Keratinocyte (primary cell): ENCODE data around the gene SRPK2. TPM values are rescaled to one million over a fixed set of nuclear protein-coding genes. Genes with fewer than 3 reads are reported as not detected.

Experiments
- DNase-seq: peaks from one replicate; pipeline ENCODE4 v3.0.0-alpha.2; 2011; ENCODE audit warnings: low read depth, missing footprints, low spot score
- FAIRE-seq: peaks from 2 replicates; lab custom pipeline; 2011; peaks lifted over from hg19 to GRCh38; lab: Jason Lieb, UNC
- H2AFZ ChIP-seq: 2 replicates; pipeline ENCODE4 v1.6.0; 2012; ENCODE audit warnings: low read length, control low read depth, inconsistent platforms; ENCODE audit not compliant: control insufficient read depth
- H3K27ac ChIP-seq: 2 replicates; pipeline ENCODE4 v1.5.1; 2011; ENCODE audit warnings: low read length; ENCODE audit not compliant: control insufficient read depth, insufficient read depth
- H3K27me3 ChIP-seq: 3 replicates; pipeline ENCODE4 v1.6.0; 2011; ENCODE audit warnings: low read length; ENCODE audit not compliant: control insufficient read depth, insufficient read depth; ENCODE audit errors: extremely low read depth
- H3K36me3 ChIP-seq, 2 experiments: 2 replicates in 1 of 2; 3 replicates in 1 of 2; pipeline ENCODE4 v1.5.1; 2011; ENCODE audit warnings: low read length in 2 of 2, mild to moderate bottlenecking in 1 of 2; ENCODE audit not compliant: control insufficient read depth in 2 of 2, insufficient read depth in 2 of 2; ENCODE audit errors: extremely low read depth in 1 of 2
- H3K4me1 ChIP-seq: 3 replicates; pipeline ENCODE4 v1.5.1; 2011; ENCODE audit warnings: low read length; ENCODE audit not compliant: control insufficient read depth, insufficient read depth; ENCODE audit errors: extremely low read depth
- H3K4me2 ChIP-seq: 3 replicates; pipeline ENCODE4 v1.6.0; 2011; ENCODE audit warnings: low read depth, low read length; ENCODE audit not compliant: control insufficient read depth, insufficient read depth; ENCODE audit errors: extremely low read depth
- H3K4me3 ChIP-seq, 3 experiments: fragments of 200-600 bp in 1 of 3; sonication (generic) in 1 of 3; 2 replicates in 2 of 3; 3 replicates in 1 of 3; pipeline ENCODE4 v1.5.1; 2011 to 2016; ENCODE audit warnings: low read length in 3 of 3, mild to moderate bottlenecking in 3 of 3, control low read depth in 2 of 3, inconsistent platforms in 1 of 3, low read depth in 1 of 3, mixed read lengths in 1 of 3, mixed run types in 1 of 3, moderate library complexity in 1 of 3; ENCODE audit not compliant: control insufficient read depth in 2 of 3, insufficient read depth in 2 of 3; ENCODE audit errors: extremely low read depth in 1 of 3
- H3K79me2 ChIP-seq: 2 replicates; pipeline ENCODE4 v1.6.0; 2012; ENCODE audit warnings: low read length; ENCODE audit not compliant: control insufficient read depth, insufficient read depth
- H3K9ac ChIP-seq: 3 replicates; pipeline ENCODE4 v1.6.0; 2011; ENCODE audit warnings: low read length; ENCODE audit not compliant: control insufficient read depth, insufficient read depth; ENCODE audit errors: extremely low read depth
- H3K9me1 ChIP-seq: 3 replicates; pipeline ENCODE4 v1.6.0; 2011; ENCODE audit warnings: low read length; ENCODE audit not compliant: control insufficient read depth, insufficient read depth; ENCODE audit errors: extremely low read depth
- H3K9me3 ChIP-seq: 2 replicates; pipeline ENCODE4 v1.5.1; 2012; ENCODE audit warnings: low read depth, low read length; ENCODE audit not compliant: control insufficient read depth
- H4K20me1 ChIP-seq: 3 replicates; pipeline ENCODE4 v1.6.0; 2011; ENCODE audit warnings: low read length; ENCODE audit not compliant: control insufficient read depth, insufficient read depth; ENCODE audit errors: extremely low read depth
- CTCF ChIP-seq, 3 experiments: IDR thresholded peaks in 1 of 3; conservative IDR thresholded peaks in 1 of 3; optimal IDR thresholded peaks in 1 of 3; 2 replicates in 2 of 3; 3 replicates in 1 of 3; pipeline versions ENCODE3 to v1.5.1; 2011; ENCODE audit warnings: low read length in 3 of 3, mild to moderate bottlenecking in 3 of 3, moderate library complexity in 2 of 3, control low read depth in 1 of 3, inconsistent platforms in 1 of 3; ENCODE audit not compliant: insufficient read depth in 2 of 3; ENCODE audit errors: extremely low read depth in 1 of 3
- EZH2 ChIP-seq: IDR thresholded peaks from one replicate; pipeline ENCODE4 v1.6.1; 2012; ENCODE audit warnings: inconsistent platforms, mild to moderate bottlenecking, low read length, moderate library complexity
- dilution Hi-C: fragments of 300-500 bp; cut with MboI; formaldehyde crosslinking; loops from one replicate; pipeline ENCODE4 v1.7.0; 2020; ENCODE audit warnings: low sequenced_read_pairs; ENCODE audit not compliant: extremely low pct_ligation_motif_present
- polyA plus RNA-seq, 5 experiments: library from polyadenylated mRNA; depleted of rRNA in 3 of 5; stranded (reverse) in 3 of 5; stranded (forward) in 1 of 5; unstranded in 1 of 5; fragments of >200 nt; gene quantifications; 1 replicate in 1 of 5; 2 replicates in 3 of 5; 3 replicates in 1 of 5; pipeline versions ENCODE4 v1.2.1 to v1.2.3, GENCODE V29; 2011 to 2012; ENCODE audit warnings: missing spikeins in 2 of 5, low read depth in 1 of 5, low replicate concordance in 1 of 5

The SRPK2 gene
- polyA plus RNA-seq, 1 donor (not counting 4 experiments of a cell fraction or from before 2014, with no cell fraction given), result 40.2 TPM

GRCh38 chr7:105096306-105096705 is 292.4 kb downstream of the SRPK2 start:
- Histone ChIP-seq H3K4me2 (no peak overlapping the region), H3K9me3 (no peaks in the 10 kb centered on the region), H3K4me1 (no peaks in the 10 kb centered on the region), H4K20me1 (no peaks in the 10 kb centered on the region), H3K9me1 (no peaks in the 10 kb centered on the region), H3K9ac (no peak overlapping the region), H2AFZ (no peak overlapping the region), H3K79me2 (peaks cover 2% of the 10 kb centered on the region), H3K27me3 (no peaks in the 10 kb centered on the region), H3K4me3 (no peak overlapping the region), H3K36me3 (no peaks in the 10 kb centered on the region), H3K27ac (no peak overlapping the region)
- TF ChIP-seq EZH2, result no peak
- no peak for TF ChIP-seq CTCF (optimal IDR thresholded peaks at IDR 0.05 in 1 of 3, IDR thresholded peaks at IDR 0.05 in 1 of 3, conservative IDR thresholded peaks at IDR 0.05 in 1 of 3; ENCODE audit: extremely low read depth in 1 of 3, insufficient read depth in 2 of 3, low read length in 3 of 3)
- FAIRE-seq (no peak), DNase-seq (no peak)
- dilution Hi-C loops, result no loop called here

- no peaks in the 10 kb centered on the region for H3K4me1 ChIP-seq
- no peak for DNase-seq
- H3K9ac ChIP-seq, result no peak overlapping the region
- H3K9me1 ChIP-seq, result no peaks in the 10 kb centered on the region
- dilution Hi-C loops, result no loop called here
- no peaks in the 10 kb centered on the region for H4K20me1 ChIP-seq
- H3K36me3 ChIP-seq, result peaks cover 0 to 2% of the 10 kb centered on the region in 2 experiments
- no peaks in the 10 kb centered on the region for H3K9me3 ChIP-seq
- peaks cover 2% of the 10 kb centered on the region for H3K79me2 ChIP-seq
- H2AFZ ChIP-seq, result no peak overlapping the region
- no peak overlapping the region for H3K4me2 ChIP-seq
- no peaks in the 10 kb centered on the region for H3K27me3 ChIP-seq
- no peak overlapping the region for H3K27ac ChIP-seq
- TF ChIP-seq CTCF (optimal IDR thresholded peaks at IDR 0.05 in 1 of 3, IDR thresholded peaks at IDR 0.05 in 1 of 3, conservative IDR thresholded peaks at IDR 0.05 in 1 of 3; ENCODE audit: extremely low read depth in 1 of 3, insufficient read depth in 2 of 3, low read length in 3 of 3), result no peak
- no peak for TF ChIP-seq EZH2
- no peak for FAIRE-seq
- no peak overlapping the region for H3K4me3 ChIP-seq
These were observed 293.8 kb downstream of the SRPK2 start for GRCh38 chr7:105094966-105095365.
